ENCODE data around the gene USP43.

DNA sequence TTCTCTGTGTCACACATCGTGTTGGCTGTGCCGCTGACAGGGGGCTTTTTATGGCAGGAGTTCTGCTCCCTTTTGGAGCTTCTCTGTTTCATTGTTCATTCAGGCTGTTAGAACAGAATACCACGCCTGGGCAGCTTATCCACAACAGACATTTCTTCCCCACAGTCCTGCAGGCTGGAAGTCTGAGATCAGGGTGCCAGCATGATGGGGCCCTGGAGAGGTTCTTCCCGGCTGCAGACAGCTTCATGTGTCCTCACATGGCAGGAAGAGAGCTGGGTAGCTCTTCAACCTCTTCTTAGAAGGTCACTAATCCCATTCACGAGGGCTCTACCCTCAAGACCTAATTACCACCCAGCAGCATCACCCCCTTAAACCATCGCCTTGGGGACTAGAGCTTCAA lies 81.0 kb downstream of the USP43 start:
- TF ChIP-seq, protein P1, sequence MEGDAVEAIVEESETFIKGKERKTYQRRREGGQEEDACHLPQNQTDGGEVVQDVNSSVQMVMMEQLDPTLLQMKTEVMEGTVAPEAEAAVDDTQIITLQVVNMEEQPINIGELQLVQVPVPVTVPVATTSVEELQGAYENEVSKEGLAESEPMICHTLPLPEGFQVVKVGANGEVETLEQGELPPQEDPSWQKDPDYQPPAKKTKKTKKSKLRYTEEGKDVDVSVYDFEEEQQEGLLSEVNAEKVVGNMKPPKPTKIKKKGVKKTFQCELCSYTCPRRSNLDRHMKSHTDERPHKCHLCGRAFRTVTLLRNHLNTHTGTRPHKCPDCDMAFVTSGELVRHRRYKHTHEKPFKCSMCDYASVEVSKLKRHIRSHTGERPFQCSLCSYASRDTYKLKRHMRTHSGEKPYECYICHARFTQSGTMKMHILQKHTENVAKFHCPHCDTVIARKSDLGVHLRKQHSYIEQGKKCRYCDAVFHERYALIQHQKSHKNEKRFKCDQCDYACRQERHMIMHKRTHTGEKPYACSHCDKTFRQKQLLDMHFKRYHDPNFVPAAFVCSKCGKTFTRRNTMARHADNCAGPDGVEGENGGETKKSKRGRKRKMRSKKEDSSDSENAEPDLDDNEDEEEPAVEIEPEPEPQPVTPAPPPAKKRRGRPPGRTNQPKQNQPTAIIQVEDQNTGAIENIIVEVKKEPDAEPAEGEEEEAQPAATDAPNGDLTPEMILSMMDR (IDR thresholded peaks at IDR 0.05), result no peak
- no peak for TF ChIP-seq POLR2A (IDR thresholded peaks at IDR 0.05)
